Epidermal melanocyte (primary cell): Measurements from ENCODE around the gene C1QTNF3.
A peak's percentile ranks its signal among the peaks of the same experiment; 100 is the strongest.

Source experiments
- DNase-seq: peaks from one replicate; pipeline ENCODE4 v3.0.0; 2011; ENCODE audit warnings: low spot score; ENCODE audit not compliant: insufficient read length

The C1QTNF3 gene

GRCh38 chr5:34001241-34001841 lies 41.7 kb downstream of the C1QTNF3 start:
- DNase-seq = no peak

GRCh38 chr5:33999978-34000377 lies 43.0 kb downstream of the C1QTNF3 start:
- DNase-seq = no peak

GRCh38 chr5:33997331-33997983 lies 45.6 kb downstream of the C1QTNF3 start:
- peak; percentile 50 for DNase-seq

GRCh38 chr5:33995865-33996264 lies 47.1 kb downstream of the C1QTNF3 start:
- no peak for DNase-seq

- no peak for DNase-seq
These were observed 48.2 kb downstream of the C1QTNF3 start for GRCh38 chr5:33994845-33995244.

GRCh38 chr5:33992864-33993263 lies 50.1 kb downstream of the C1QTNF3 start:
- DNase-seq = no peak

- no peak for DNase-seq
These were observed 57.6 kb downstream of the C1QTNF3 start for GRCh38 chr5:33985447-33985846.

GRCh38 chr5:33984671-33985124 lies 58.3 kb downstream of the C1QTNF3 start, which contains the start of gene SLC45A2:
Gene SLC45A2, minus strand, starts transcription at chr5:33984693. Its CDS starts 110 bp downstream, at chr5:33984583.
- no peak for DNase-seq

GRCh38 chr5:33984178-33984577 lies 58.8 kb downstream of the C1QTNF3 start:
- DNase-seq = no peak

GRCh38 chr5:33981408-33982162 lies 61.4 kb downstream of the C1QTNF3 start:
- DNase-seq = peak; percentile 53

GRCh38 chr5:33980030-33980429 lies 63.0 kb downstream of the C1QTNF3 start:
- DNase-seq = no peak

GRCh38 chr5:33978306-33978705 lies 64.7 kb downstream of the C1QTNF3 start:
- no peak for DNase-seq

- no peak for DNase-seq
These were observed 66.7 kb downstream of the C1QTNF3 start for GRCh38 chr5:33976307-33976706.

GRCh38 chr5:33975852-33976251 lies 67.2 kb downstream of the C1QTNF3 start:
- no peak for DNase-seq

GRCh38 chr5:33973271-33973670 lies 69.7 kb downstream of the C1QTNF3 start:
- DNase-seq = no peak

- DNase-seq = peak; percentile 27
These were observed 73.2 kb downstream of the C1QTNF3 start for GRCh38 chr5:33969572-33970452.

GRCh38 chr5:33968211-33969005 lies 74.6 kb downstream of the C1QTNF3 start:
- no peak for DNase-seq
